ENCODE measurements around the gene SHISAL2A. TPM values are rescaled to one million over a fixed set of nuclear protein-coding genes. Genes with fewer than 3 reads are reported as not detected.
A peak's percentile ranks its signal among the peaks of the same experiment; 100 is the strongest.

Gene SHISAL2A
- total RNA-seq (under 1 TPM in 4 of 7 donors, not detected in 3; 0.12 to 0.69 (median 0.34) TPM), polyA plus RNA-seq (not detected)
- long read RNA-seq, donor 1, result 0 reads
- long read RNA-seq, donor 2, partial matches to known transcripts, result 0 of 3 reads
- long read RNA-seq, donor 2, other reads (novel, unspliced or antisense), result 0 of 3 reads
- long read RNA-seq, donor 3, result 0 reads

- intact Hi-C loops (cut with DNase I), result no loop called here
- 18 to 29% (median 23%) methylated on average over 36 to 53 of the region's 53 CpGs for WGBS, 3 donors
- Histone ChIP-seq H3K4me1 (ENCODE audit: insufficient read depth) (peaks cover 4% of the 10 kb centered on the region), H3K27ac (no peak within 1 kb of the TSS), H3K36me3 (no peaks in the 10 kb centered on the region), H3K9me3 (no peaks in the 10 kb centered on the region), H3K4me3 (peak within 1 kb of the TSS; percentile 20), H3K27me3 (no peaks in the 10 kb centered on the region)
- TF ChIP-seq CTCF (IDR thresholded peaks at IDR 0.05) (no peak), EP300 (IDR thresholded peaks at IDR 0.05) (no peak), POLR2A (IDR thresholded peaks at IDR 0.05) (no peak)
- peak in 3 of 5 donors; percentile 27 to 45 (median 37) for DNase-seq
Measured at GRCh38 chr1:52632732-52633290, at the start of gene SHISAL2A. Gene SHISAL2A, plus strand, starts transcription at chr1:52633168. Its CDS starts 326 bp downstream, at chr1:52633494.

GRCh38 chr1:52585474-52585873 is 47.5 kb upstream of the SHISAL2A start:
- no peak for DNase-seq
- Histone ChIP-seq H3K27me3 (no peaks in the 10 kb centered on the region), H3K9me3 (no peaks in the 10 kb centered on the region), H3K36me3 (no peaks in the 10 kb centered on the region), H3K4me1 (ENCODE audit: insufficient read depth) (no peaks in the 10 kb centered on the region), H3K27ac (no peak overlapping the region), H3K4me3 (no peak overlapping the region)
- no peak for TF ChIP-seq POLR2A (IDR thresholded peaks at IDR 0.05)
- no peak for TF ChIP-seq CTCF (IDR thresholded peaks at IDR 0.05)
- TF ChIP-seq EP300 (IDR thresholded peaks at IDR 0.05), result no peak
- intact Hi-C loops (cut with DNase I), result no loop called here
- 83 to 89% (median 83%) methylated on average over 1 of the region's 1 CpG for WGBS, 3 donors

- Histone ChIP-seq H3K9me3 (no peaks in the 10 kb centered on the region), H3K27ac (no peak overlapping the region), H3K4me1 (ENCODE audit: insufficient read depth) (no peaks in the 10 kb centered on the region), H3K36me3 (no peaks in the 10 kb centered on the region), H3K27me3 (no peaks in the 10 kb centered on the region), H3K4me3 (no peak overlapping the region)
- no peak for DNase-seq
- intact Hi-C loops (cut with DNase I), result no loop called here
- no peak for TF ChIP-seq CTCF (IDR thresholded peaks at IDR 0.05)
- TF ChIP-seq EP300 (IDR thresholded peaks at IDR 0.05), result no peak
- TF ChIP-seq POLR2A (IDR thresholded peaks at IDR 0.05), result no peak
Measured at GRCh38 chr1:52588027-52588426, 44.9 kb upstream of the SHISAL2A start.

- DNase-seq, result no peak
- no peaks in the 10 kb centered on the region for H3K9me3 ChIP-seq
- H3K4me3 ChIP-seq, result no peak overlapping the region
- TF ChIP-seq POLR2A (IDR thresholded peaks at IDR 0.05), result no peak
- no peak for TF ChIP-seq EP300 (IDR thresholded peaks at IDR 0.05)
- no peak for TF ChIP-seq CTCF (IDR thresholded peaks at IDR 0.05)
- intact Hi-C loops (cut with DNase I), result no loop called here
- H3K27me3 ChIP-seq, result no peaks in the 10 kb centered on the region
- H3K4me1 ChIP-seq (ENCODE audit: insufficient read depth), result no peaks in the 10 kb centered on the region
- H3K27ac ChIP-seq, result no peak overlapping the region
- H3K36me3 ChIP-seq, result no peaks in the 10 kb centered on the region
- WGBS, 3 donors, result 68 to 82% (median 73%) methylated on average over 1 of the region's 1 CpG
Measured at GRCh38 chr1:52588535-52588934, 44.4 kb upstream of the SHISAL2A start.
